ENCODE data around the gene WDR88.
A peak's percentile ranks its signal among the peaks of the same experiment; 100 is the strongest.

DNA sequence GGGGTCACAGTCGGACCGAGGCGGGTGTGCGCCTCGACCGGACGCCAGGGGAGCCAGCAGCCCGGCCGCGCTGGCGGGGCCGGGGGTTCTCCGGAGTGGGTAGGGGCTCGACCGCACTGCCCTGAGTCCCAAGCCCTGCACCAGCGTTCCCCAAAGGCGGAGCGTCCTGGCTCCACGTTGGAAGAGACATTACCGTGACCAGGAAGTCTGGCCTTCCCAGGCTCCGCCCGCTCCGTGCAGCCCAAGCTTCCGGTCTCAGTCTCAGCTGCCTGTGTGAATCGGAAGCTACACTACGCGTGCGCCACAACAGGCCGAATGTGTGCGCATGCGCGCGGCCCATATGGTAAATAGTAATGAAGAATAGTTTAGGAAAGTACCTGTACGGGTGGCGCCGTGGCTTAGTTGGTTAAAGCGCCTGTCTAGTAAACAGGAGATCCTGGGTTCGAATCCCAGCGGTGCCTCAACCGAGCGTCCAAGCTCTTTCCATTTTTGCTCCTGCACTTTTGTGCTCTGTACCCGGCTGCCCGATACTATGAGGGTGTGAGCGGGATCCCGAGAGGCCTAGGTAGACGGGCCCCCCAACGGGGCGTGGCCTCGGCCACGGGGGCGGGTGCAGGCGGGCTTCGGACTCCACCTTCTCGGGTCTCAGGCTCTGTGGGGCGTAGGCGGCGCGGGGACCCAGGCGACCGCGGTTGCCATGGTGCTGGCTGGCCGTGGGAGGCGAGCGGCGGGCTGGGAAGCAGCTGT lies 44.9 kb downstream of the WDR88 start:
- TF ChIP-seq POLR2AphosphoS5 (IDR thresholded peaks at IDR 0.05) (peak; percentile 49 to 93 (median 64)), CTCF (IDR thresholded peaks at IDR 0.05) (no peak), POLR2A (IDR thresholded peaks at IDR 0.05) (peak in 1 of 2 donors; percentile 18), EP300 (IDR thresholded peaks at IDR 0.05) (no peak)

Measured in suprapubic skin (tissue), 4 donors.